Testis (tissue), 2 donors: ENCODE data around the gene CLOCK.

ENCODE experiments used
- POLR2A ChIP-seq: fragments of 450-650 bp; IDR thresholded peaks from one replicate; pipeline ENCODE4 v1.6.1; 2017; ENCODE audit warnings: antibody characterized with exemption, mild to moderate bottlenecking, moderate library complexity
- TF ChIP-seq, protein P1 (sequence below), 3 experiments: fragments of 450-650 bp in 2 of 3; fragments of 200-600 bp in 1 of 3; sonication (generic) in 1 of 3; IDR thresholded peaks; one replicate each; pipeline ENCODE4 v1.5.1; 2016 to 2019; ENCODE audit warnings: antibody characterized with exemption in 3 of 3, mild to moderate bottlenecking in 2 of 3, moderate library complexity in 1 of 3

- TF ChIP-seq, protein P1, sequence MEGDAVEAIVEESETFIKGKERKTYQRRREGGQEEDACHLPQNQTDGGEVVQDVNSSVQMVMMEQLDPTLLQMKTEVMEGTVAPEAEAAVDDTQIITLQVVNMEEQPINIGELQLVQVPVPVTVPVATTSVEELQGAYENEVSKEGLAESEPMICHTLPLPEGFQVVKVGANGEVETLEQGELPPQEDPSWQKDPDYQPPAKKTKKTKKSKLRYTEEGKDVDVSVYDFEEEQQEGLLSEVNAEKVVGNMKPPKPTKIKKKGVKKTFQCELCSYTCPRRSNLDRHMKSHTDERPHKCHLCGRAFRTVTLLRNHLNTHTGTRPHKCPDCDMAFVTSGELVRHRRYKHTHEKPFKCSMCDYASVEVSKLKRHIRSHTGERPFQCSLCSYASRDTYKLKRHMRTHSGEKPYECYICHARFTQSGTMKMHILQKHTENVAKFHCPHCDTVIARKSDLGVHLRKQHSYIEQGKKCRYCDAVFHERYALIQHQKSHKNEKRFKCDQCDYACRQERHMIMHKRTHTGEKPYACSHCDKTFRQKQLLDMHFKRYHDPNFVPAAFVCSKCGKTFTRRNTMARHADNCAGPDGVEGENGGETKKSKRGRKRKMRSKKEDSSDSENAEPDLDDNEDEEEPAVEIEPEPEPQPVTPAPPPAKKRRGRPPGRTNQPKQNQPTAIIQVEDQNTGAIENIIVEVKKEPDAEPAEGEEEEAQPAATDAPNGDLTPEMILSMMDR (IDR thresholded peaks at IDR 0.05): no peak
- no peak for TF ChIP-seq POLR2A
These were observed 99.5 kb downstream of the CLOCK start for GRCh38 chr4:55447108-55447708.
